GM21447 (cell line): ENCODE results near the gene GUF1.
"Not testable (repeated sequence)": the region's sequence is repeated elsewhere in the genome, so short reads cannot be mapped to it uniquely, and the experiment has no call there.

ENCODE experiments used
- ATAC-seq: cut with Tn5 transposase; IDR thresholded peaks from one replicate; pipeline ENCODE4 v1.9.1; 2021; ENCODE audit not compliant: unreplicated experiment

GUF1 gene

DNA sequence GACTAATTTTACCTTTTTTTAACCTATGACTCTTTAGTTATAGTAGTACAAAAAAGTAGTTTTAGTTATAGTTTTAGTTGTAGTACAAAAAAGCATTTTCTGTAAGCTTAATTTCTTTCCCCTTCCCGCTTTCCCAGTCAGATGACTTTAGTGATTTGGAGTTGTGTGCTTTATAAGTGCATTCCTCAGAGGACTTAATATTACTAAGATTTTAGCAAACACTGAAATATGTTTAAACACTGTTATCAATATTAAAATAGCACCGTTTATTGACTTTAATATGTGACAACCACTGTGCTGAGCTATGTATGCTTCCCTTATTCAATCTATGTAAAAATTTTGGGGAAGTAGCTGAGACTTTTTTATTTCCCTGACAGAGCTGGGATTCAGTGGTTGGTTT, 22.8 kb downstream of the GUF1 start:
- no peak for ATAC-seq

DNA sequence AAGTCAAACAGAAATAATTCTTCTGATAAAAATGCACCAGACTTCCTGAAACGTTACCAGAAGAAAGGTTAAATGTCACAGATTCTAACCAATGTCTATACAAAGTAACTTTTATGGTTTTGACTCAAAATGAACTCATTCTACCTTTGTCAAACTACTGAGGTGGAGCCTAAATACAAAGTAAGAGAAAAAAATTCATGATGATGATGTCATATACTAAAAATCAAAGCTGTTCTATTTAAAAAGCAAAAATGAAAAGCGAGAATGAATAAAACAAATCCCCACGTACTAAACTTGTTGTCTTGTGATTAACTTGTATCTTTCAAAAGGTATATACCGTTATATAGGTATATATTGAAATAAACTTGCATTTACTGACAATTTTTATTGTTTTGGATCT, 26.5 kb downstream of the GUF1 start:
- no peak for ATAC-seq

DNA sequence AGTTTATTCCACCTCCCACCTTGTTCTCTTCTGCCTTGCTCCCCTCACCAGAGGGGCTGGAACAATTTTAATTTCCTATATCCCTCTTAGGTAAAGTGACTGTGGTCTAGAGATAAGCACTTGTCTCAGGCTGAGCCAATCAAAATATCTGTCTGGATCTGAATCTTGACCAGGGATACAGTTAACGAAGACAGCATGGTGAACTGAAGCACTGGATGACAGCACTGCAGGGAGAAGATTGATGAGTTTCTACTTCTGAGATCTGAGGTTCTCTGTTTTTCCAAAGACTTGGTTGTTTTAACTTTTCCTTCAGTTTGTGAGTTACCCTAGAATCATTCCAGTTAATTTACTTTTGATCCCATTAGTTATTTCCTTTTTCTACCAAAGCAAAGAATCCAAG, 34.9 kb downstream of the GUF1 start:
- ATAC-seq = no peak

DNA sequence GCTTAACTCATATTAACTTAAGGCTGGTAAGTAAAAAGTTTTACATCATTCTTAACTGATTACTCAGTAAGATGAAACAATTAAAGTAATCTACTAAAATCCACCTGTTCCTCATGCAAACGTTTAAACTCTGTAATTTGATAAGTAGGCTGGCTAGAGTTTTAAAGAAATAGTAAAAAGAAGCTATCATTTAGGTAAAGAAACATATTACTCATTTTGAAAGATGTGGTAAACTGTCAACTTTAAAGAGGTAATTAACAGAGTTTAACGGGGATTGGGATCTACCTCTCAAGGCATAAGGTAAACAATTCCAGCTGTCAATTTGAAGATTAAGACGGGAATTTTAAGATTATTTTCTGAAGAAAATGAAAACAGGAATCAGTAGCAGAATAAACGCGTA, 38.4 kb downstream of the GUF1 start:
- ATAC-seq = no peak

DNA sequence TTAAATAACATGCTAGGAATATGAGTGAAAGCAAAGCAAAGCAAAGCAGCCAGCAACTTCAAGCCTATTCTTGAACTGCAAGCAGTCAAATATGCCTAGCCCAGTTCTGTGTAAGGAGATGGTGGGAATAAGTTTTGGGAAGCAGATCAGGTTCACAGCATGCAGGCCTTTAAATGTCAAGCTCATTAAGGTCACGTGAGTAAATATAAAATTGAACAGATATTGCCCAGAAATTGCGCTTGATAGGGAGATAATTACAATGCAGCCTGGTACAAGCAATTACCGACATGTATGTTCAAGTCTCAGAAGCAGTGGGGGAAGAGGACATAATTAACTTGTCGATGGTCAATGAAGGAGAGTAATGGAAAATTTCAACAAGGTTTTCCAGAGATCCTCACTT, 42.2 kb downstream of the GUF1 start:
- no peak for ATAC-seq

DNA sequence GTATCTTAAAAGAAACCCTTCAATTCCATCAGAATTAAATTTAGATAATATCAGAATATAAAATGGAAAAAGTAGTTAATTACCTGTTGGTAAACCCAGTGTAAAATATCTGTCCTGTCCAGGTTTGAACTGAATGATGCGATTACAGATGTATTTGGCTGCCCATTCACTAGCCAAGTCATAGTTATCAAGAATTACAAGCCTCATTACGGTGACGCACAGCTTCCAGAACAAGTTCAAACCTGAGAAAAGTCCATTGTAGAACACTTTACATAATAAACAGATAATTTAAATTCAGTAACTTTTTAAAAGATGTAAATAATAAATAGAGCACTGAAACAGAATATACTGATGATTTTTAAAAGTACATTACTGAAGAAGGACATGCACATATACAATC, 43.8 kb downstream of the GUF1 start:
- no peak for ATAC-seq

DNA sequence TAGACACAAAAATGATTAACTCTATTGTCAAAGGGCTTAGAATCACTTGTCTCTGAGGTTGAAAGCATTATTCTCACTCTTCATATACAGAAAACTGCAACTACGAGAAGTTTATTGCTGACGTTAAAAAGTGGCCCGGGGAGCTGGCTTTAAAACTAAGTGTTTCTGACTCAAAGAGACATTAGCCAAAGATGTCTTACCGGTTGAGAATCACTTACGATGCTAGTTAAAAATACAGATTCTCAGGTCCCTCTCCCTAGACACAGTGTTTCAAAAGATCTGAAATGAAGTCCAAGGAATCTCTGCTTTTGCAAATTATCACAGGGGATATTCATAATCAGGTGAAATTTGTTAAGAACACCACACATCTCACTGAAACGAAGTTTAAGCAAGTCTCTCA, 46.9 kb downstream of the GUF1 start:
- ATAC-seq = no peak

DNA sequence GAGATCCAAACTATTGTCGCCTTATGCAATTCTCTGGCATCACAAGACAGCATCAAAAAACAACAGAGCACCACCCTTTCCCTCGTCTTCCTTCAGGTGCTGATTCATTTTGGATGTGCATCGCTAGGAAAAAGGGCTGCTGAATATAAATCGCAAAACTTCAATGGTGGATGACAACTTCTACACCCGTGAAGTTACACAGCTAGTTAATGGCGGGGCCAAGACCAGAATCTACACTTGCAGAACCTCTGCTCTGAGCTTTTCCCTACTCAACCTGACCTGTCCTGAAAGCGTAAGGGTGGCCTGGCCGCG, 47.5 kb downstream of the GUF1 start:
- ATAC-seq = no peak

DNA sequence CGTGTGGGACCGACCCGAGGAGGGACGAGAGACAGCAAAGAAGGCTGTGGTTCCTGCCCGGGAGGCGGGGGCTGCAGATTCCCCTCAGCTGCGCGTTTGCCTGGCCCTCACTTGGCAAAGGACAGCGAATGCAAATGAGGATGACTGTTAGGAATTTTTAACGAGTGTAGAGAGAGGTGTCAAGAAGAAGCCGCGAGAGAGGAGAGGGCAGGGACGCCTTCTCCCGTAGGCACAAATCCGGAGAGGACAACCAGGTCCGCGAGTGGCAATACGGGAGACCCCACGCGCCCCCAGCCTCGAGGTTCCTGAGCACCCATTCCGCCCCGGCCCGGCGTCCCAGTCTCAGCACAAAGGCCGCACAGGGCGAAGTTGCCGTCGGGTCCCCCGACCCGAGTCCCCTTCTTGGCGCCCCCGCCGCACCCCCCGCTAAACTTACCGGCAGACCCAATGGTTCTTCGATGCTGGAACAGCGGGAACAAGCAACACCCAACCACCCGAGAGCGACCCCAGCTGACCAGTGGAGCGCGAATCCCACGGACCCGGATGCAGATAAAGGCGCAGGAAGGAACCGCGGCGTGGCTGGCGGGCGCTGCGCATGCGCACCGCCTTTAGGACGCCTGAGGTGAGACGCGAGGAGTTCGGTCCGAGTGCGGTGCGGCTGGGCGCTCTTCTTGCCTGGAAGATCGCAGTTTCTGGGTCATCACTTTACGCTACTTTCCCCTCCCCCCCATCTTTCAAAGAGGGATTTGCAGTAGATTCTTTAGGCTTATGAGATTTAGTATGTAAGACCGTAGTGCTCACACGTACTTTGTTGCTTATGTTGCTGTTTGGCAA, 48.0 kb downstream of the GUF1 start, which contains the start of gene GNPDA2:
Gene GNPDA2, minus strand, starts transcription at position 519 of the 834 bp plus-strand sequence. CDS start 4,349 bp downstream, outside the sequence.
- ATAC-seq = peak; percentile 87

DNA sequence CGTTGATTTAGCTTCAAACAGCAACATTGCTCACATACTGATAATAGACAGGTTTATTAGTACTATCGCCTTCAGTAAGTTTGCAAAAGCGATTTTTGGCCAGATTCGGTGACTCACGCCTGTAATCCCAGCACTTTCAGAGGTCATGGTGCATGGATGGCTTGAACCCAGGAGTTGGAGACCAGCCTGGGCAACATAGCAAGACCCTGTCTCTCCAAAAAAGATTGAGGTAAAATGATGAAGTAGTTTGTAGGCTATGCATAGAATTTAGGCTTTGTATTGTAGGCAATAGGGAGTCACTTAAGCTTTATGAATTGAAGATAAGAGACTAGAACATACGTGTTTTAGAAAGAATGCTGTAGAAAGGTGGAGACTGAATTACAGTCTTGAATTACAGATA, 49.3 kb downstream of the GUF1 start:
- ATAC-seq = no peak

DNA sequence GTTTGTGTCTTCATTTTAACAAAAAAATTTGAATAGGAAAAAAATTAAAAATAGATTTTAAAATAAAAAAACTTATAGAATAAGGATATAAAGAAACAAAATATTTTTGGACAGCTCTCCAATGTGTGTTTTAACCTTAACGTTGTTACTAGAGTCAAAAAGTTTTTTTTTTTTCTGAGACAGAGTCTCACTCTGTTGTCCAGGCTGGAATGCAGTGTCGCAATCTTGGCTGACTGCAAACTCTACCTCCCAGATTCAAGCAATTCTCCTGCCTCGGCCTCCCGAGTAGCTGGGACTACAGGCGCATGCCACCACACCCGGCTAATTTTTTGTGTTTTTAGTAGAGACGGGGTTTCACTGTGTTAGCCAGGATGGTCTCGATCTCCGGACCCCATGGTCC, 50.5 kb downstream of the GUF1 start:
- ATAC-seq = not testable (repeated sequence)

DNA sequence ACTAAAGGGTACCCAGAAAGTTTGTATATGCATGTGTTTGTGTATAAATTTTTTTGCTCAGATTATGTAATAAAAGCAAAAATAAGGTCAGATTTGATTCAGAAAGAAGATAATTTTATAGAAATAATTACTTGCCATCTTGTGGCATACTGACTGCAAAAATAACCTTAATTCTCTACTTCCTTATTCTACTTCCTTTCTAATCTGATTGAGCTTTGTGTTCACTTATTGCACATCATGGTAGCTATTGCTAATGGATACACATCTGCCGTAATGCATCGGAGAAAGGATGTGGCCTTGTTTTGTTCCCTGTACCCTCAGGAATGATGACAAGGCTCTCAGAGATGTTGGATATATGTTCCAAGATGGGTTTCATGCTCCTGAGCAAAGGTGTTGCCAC, 58.7 kb downstream of the GUF1 start:
- ATAC-seq = no peak

DNA sequence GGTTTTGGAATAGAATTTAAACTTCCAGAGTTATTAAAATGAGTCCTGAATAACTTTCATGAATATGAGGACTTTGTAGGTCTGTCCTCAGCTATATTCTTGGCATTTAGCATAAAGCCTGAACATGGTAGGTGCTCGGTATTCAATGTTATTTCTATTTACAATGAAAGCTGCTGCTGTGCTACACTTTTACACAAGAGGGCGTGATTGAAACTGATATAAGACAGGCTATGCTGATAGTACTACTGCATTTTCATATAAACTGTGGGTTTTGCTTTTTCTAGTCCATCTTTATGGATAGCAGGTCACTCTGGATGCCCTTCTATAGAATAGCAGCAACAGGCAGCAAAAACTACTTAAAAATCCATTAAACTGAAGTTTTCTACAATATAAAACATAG, 60.4 kb downstream of the GUF1 start:
- no peak for ATAC-seq

DNA sequence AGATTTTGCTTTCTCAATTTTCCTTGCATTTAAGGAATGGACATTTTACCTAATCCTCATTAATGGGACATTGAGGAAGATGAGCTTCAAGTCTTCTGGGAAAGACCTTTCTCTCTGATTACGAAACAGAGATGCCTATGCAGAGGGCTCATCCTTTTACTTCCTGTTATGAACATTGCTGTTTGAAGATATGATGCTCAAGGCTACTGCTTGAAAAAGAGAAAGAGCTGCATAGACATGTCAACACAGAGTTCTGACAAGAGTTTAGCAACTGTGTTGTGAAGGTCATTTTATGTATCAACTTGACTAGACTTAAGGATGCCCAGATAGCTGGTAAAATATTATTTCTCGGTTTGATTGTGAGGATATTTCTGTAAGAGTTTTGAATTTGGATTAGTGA, 62.0 kb downstream of the GUF1 start:
- no peak for ATAC-seq
